ENCODE data around the gene METTL21A. TPM values are rescaled to one million over a fixed set of nuclear protein-coding genes. Genes with fewer than 3 reads are reported as not detected.

METTL21A gene
- total RNA-seq, 1 donor from 2014 or later: 12.5 TPM

DNA sequence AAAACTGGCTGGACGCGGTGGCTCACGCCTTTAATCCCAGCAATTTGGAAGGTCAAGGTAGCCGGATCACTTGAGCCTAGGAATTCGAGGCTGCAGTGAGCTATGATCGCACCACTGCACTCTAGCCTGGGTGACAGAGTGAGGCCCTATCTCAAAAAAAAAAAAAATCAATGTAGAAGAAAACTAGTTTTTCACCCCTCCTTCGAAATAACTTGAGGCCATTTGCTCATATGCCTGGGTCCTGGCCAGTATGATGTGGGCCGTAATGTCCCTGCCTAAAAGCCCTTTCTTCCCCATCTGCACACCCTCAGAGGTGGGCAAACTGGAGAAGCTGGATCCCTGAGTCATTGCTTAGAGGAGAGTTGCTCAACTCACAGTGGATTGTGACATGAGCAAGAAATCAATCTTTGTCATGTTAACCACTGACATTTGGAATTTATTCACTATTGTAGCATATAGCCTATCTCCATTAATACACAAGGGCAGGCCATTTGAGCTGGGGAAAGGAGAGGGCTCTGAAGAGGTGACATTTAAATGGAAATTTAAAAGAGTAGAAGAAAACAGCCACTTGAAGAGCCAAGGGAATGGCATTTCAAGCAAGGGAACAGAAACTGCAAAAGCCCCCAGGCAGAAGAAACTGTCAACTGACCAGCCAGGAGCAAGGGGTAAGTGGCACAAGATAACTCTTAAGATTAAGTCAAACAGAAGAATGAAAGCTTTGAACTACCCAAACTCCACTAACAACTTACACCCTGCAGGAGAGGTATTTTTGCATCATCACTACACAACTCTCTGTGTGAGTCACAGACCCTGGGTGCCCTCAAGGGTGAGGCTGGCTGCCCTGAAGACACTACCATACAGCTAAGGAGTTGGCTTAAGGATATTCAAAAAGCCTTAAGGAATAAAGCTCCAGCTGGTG lies 7.6 kb upstream of the METTL21A start:
- no peak for DNase-seq
- TF ChIP-seq, protein P1, sequence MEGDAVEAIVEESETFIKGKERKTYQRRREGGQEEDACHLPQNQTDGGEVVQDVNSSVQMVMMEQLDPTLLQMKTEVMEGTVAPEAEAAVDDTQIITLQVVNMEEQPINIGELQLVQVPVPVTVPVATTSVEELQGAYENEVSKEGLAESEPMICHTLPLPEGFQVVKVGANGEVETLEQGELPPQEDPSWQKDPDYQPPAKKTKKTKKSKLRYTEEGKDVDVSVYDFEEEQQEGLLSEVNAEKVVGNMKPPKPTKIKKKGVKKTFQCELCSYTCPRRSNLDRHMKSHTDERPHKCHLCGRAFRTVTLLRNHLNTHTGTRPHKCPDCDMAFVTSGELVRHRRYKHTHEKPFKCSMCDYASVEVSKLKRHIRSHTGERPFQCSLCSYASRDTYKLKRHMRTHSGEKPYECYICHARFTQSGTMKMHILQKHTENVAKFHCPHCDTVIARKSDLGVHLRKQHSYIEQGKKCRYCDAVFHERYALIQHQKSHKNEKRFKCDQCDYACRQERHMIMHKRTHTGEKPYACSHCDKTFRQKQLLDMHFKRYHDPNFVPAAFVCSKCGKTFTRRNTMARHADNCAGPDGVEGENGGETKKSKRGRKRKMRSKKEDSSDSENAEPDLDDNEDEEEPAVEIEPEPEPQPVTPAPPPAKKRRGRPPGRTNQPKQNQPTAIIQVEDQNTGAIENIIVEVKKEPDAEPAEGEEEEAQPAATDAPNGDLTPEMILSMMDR (IDR thresholded peaks at IDR 0.05; ENCODE audit: borderline replicate concordance): no peak
- Histone ChIP-seq H3K4me3 (no peak overlapping the region), H3K9me3 (replicated peaks) (no peaks in the 10 kb centered on the region), H3K36me3 (no peaks in the 10 kb centered on the region), H3K4me1 (no peaks in the 10 kb centered on the region), H3K27me3 (ENCODE audit: low read depth) (no peaks in the 10 kb centered on the region), H3K27ac (replicated peaks) (no peak overlapping the region)
- intact Hi-C loops (cut with micrococcal nuclease): no loop called here

DNA sequence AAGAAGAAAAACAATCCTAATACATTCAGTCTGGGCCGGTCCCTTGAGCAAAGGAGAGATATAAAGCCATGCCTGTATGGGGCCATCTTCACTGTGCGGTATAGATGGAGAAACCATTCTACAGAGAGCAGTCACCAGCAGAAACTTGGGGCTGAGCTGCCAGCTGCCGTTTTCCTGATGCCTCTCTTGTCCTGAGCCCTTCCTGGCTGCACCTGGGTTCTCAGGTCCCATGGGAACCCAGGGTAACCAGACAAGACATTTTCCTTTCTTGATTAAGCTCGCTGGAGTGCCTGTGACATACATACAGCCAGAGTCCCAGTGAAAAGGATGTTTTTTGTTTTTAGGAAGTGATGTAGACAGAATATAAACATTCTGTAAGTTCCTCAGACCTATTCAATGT lies 5.3 kb upstream of the METTL21A start:
- Histone ChIP-seq H3K27ac (replicated peaks) (no peak overlapping the region), H3K4me3 (no peak overlapping the region), H3K27me3 (ENCODE audit: low read depth) (no peaks in the 10 kb centered on the region), H3K9me3 (replicated peaks) (no peaks in the 10 kb centered on the region), H3K36me3 (no peaks in the 10 kb centered on the region), H3K4me1 (peaks cover 18% of the 10 kb centered on the region)
- TF ChIP-seq, protein P1 (IDR thresholded peaks at IDR 0.05; ENCODE audit: borderline replicate concordance): no peak
- no peak for DNase-seq
- intact Hi-C loops (cut with micrococcal nuclease): no loop called here

DNA sequence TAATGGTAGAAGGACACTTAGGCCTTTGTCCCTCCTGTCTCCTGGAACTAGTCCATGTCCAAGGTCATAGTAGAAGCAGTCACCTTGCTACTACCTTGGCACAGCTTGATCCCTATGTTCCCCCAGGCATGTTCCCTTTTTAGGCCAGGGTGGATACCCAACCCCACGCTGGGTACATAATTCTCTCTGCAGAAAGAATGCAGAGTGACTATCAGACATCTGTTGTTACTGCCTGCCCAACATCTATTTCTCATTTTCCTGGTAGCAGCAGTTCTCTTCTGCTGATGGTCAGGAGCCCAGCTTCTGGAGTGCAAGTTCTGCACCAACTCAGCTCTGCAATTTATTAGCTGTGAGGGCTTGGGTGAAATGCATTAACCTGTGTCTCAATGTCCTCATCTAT lies 4.4 kb upstream of the METTL21A start:
- peaks cover 28% of the 10 kb centered on the region for H3K4me1 ChIP-seq
- no peak overlapping the region for H3K4me3 ChIP-seq
- DNase-seq: no peak
- no peaks in the 10 kb centered on the region for H3K36me3 ChIP-seq
- no peaks in the 10 kb centered on the region for H3K27me3 ChIP-seq (ENCODE audit: low read depth)
- TF ChIP-seq, protein P1 (IDR thresholded peaks at IDR 0.05; ENCODE audit: borderline replicate concordance): no peak
- H3K27ac ChIP-seq (replicated peaks): peak overlapping the region; percentile 54
- no peaks in the 10 kb centered on the region for H3K9me3 ChIP-seq (replicated peaks)
- intact Hi-C loops (cut with micrococcal nuclease): no loop called here

DNA sequence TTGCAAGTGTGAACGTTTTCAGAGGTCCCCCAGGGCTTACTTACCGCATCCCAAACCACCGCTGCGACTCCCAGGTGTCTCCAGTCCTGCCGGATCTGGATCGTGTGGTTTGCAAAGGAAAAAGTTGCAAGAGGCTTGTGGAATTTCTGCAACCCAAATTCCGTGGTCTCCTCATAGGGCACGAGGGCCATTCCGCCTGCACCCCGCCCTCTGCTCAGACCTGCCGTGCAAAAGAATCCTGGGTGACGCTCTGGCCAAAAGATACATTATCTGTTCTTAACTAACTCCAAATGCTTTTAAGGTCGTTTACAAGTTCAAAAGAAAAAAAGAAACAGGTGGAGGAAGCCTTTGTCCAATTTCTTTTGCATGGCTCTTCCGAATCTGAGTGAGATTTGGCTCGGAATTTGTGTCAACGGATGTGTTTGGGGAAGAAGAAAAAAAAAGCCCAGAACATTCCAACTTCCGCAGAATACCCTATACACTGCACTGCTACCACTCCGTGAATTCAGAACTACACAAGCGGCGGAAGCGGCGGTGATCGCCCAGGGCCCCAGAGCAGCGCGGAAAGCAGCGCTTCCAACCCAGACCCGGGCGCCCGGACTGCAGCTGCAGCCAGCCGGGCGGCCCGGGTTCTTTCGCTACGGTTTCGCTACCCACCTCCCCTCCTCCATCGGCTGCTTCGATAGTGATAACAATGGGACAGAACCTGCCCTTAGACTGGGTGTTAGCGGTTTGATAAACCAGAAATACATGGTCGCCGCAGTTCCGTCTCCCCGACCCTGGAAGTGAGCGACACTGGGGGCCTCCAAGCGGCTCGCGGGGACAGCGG lies 795 bp downstream of the METTL21A start:
- Histone ChIP-seq H3K27me3 (ENCODE audit: low read depth) (no peaks in the 10 kb centered on the region), H3K36me3 (peaks cover 22% of the 10 kb centered on the region), H3K27ac (replicated peaks) (peak overlapping the region; percentile 97), H3K4me1 (peaks cover 57% of the 10 kb centered on the region), H3K4me3 (peak overlapping the region; percentile 100), H3K9me3 (replicated peaks) (no peaks in the 10 kb centered on the region)
- peak; percentile 73 for DNase-seq
- TF ChIP-seq, protein P1 (IDR thresholded peaks at IDR 0.05; ENCODE audit: borderline replicate concordance): no peak
- intact Hi-C loops (cut with micrococcal nuclease): no loop called here

DNA sequence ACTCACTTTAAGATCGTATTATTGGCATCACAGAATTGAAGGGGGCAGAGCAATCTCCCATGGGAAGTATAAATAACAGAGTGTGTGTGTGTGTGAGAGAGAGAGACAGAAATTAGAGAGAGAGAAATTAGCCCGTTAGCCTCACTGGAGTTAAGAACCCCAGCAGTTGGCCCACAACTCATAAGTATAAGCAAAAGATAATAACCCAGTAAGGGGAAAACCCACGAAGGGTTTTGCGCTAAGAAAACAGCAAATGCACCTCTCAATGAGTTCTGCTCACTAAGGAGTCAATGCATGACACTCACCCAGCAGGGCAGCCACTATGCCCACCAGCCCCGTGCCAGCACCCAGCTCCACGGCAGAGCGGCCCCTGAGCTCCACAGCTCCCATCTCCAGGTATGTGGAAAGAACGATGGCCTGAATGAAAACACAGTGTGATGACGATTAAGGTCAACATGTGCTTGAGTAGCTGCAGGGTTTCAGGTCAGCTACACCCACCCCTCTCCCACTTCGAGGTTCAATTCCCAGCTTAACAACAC lies 3.6 kb downstream of the METTL21A start:
- Histone ChIP-seq H3K4me1 (peaks cover 50% of the 10 kb centered on the region), H3K4me3 (no peak overlapping the region), H3K27ac (replicated peaks) (no peak overlapping the region), H3K36me3 (peaks cover 28% of the 10 kb centered on the region), H3K9me3 (replicated peaks) (no peaks in the 10 kb centered on the region), H3K27me3 (ENCODE audit: low read depth) (no peaks in the 10 kb centered on the region)
- TF ChIP-seq, protein P1 (IDR thresholded peaks at IDR 0.05; ENCODE audit: borderline replicate concordance): no peak
- intact Hi-C loops (cut with micrococcal nuclease): no loop called here
- DNase-seq: no peak

Data from left ventricle myocardium inferior (tissue), 1 donor.